AG08396 (cell line): Measurements from ENCODE around the gene PROCA1.
"Not testable (repeated sequence)": the region's sequence is repeated elsewhere in the genome, so short reads cannot be mapped to it uniquely, and the experiment has no call there.

Source experiments
- DNase-seq: peaks from one replicate; pipeline ENCODE4 v3.0.0; 2012; ENCODE audit warnings: low spot score, mixed read lengths

Gene PROCA1

GRCh38 chr17:28669918-28670317, 41.8 kb downstream of the PROCA1 start:
- no peak for DNase-seq

GRCh38 chr17:28667870-28668269, 43.8 kb downstream of the PROCA1 start:
- no peak for DNase-seq

GRCh38 chr17:28665994-28666393, 45.7 kb downstream of the PROCA1 start:
- no peak for DNase-seq

DNA sequence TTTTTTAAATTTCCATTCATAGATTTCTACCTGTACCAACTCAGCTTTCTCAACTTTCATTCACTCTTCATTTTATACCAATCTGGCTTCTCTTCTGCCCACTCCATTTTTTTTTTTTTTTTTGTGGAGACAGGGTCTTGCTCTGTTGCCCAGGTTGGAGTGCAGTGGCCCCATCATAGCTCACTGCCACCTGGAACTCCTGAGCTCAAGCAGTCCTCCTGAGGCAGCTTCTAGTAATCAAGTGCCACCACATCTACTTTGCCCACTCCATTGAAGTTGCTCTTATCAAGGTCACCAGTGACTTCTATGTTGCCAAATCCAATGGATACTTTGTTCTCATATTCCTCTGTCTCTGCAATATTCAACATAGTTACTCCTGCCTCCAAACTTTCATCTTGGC, 48.0 kb downstream of the PROCA1 start:
- DNase-seq = no peak

- DNase-seq = no peak
These were observed 49.2 kb downstream of the PROCA1 start for GRCh38 chr17:28662527-28662829.

DNA sequence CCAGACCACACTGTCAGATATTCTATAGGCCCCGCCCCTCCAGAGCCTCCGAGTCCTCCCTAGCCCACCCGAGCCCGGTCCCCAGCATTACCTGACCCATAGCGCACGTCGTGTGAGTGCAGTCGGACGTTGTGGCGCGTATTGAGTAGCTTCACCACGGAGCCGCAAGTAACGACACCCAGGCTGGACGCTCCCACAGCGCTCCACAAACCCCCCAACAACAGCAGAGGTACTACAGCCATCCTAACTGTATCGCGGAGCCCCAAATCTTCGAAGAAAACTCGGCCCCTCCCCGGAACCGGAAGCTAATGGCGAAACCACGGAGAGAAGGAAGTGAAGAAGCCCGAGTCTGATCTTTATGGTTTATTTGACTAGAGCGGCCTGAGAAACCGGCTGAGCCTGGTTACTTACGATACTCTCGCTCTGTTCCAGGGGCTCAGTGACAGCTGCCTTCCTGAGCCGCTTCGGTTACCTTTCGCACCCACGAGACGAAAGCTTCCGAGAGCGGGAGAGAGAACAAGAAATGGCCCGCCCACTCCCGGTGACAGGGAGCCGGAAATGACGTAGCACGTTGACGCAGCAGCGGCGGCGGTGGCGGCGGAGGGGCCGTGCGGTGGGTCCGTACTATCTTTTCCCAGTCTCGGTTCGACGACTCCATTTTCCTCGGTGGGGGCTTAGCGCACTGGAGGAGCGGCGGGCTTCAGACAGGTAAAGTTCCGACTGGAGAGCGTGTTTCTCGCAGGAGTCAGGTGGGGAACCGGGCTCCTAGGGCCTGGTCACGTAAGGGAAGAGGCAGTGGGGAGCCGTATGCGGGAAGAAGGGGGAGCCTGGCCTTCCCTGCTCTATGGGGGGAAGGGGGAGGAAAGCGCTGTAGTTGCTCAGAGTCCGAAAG, 49.8 kb downstream of the PROCA1 start, which contains the start of the genes SDF2 and SUPT6H:
SDF2 (minus strand) TSS at position 272 of the 892 bp plus-strand sequence; CDS start at position 242, 30 bp downstream.
SUPT6H (plus strand) TSS at position 571 of the 892 bp plus-strand sequence. CDS start 11,197 bp downstream, outside the sequence.
- peak; percentile 94 for DNase-seq

GRCh38 chr17:28659497-28659881, 52.2 kb downstream of the PROCA1 start:
- not testable (repeated sequence) for DNase-seq

GRCh38 chr17:28658766-28659496, 52.8 kb downstream of the PROCA1 start:
- not testable (repeated sequence) for DNase-seq

- DNase-seq = not testable (repeated sequence)
These were observed 53.3 kb downstream of the PROCA1 start for GRCh38 chr17:28658342-28658741.

DNA sequence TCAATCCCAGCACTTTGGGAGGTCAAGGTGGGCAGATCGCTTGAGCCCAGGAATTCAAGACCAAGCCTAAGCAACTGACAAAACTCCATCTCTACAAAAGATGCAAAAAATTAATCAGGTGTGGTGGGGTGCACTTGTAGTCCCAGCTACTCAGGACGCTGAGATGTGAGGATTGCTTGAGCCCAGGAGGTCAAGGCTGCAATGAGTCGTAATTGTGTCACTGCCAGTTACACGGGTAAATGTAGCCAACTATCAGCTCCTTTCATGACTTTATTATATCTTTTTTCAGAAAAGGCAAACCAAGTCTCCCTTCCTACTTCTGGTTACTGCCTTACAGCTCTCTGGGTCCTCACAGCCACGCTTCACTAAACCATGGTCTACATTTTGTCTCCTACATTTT, 53.9 kb downstream of the PROCA1 start:
- peak; percentile 33 for DNase-seq

DNA sequence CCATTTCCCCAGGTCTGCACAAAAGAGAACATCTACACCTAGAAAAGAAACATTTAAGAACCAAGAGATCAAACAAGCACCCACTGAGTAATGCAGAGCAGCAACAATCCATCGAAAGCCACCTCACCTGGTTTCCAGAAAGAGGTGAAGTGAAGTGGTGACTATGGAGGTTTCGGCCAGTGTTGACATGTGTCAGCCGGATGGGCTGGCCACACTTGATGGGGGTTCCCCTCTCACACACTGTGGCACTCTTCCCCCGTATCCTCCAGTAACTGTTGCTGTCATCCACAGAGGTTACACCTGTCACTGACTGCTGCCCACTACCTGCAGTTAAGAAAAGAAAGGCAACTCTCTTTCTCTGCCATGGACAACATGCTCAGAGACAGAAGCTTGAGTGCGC, 56.5 kb downstream of the PROCA1 start:
- DNase-seq = no peak
